CD4-positive, alpha-beta T cell treated with Interleukin-15 for 4 hours (primary cell): Measurements from ENCODE around the gene ZNF317.
A peak's percentile ranks its signal among the peaks of the same experiment; 100 is the strongest.
"Not testable (repeated sequence)": the region's sequence is repeated elsewhere in the genome, so short reads cannot be mapped to it uniquely, and the experiment has no call there.

Experiments used
- DNase-seq: peaks from one replicate; pipeline ENCODE4 v3.0.0-alpha.2; 2020; ENCODE audit warnings: low spot score

The ZNF317 gene

GRCh38 chr19:9175326-9175725 is 35.1 kb downstream of the ZNF317 start:
- no peak for DNase-seq

- no peak for DNase-seq
Observed at GRCh38 chr19:9178901-9179300, 38.7 kb downstream of the ZNF317 start, which contains the start of gene OR7D2. TSS of gene OR7D2 (plus strand) at chr19:9178979. CDS start at chr19:9185782, 6,803 bp downstream.

GRCh38 chr19:9183000-9183399 is 42.8 kb downstream of the ZNF317 start:
- DNase-seq = no peak

GRCh38 chr19:9187191-9187590 is 47.0 kb downstream of the ZNF317 start:
- DNase-seq = no peak

- no peak for DNase-seq
Observed at GRCh38 chr19:9189535-9189934, 49.3 kb downstream of the ZNF317 start.

- not testable (repeated sequence) for DNase-seq
Observed at GRCh38 chr19:9198044-9198443, 57.8 kb downstream of the ZNF317 start.

- DNase-seq = peak; percentile 64
Observed at GRCh38 chr19:9205501-9206113, 65.4 kb downstream of the ZNF317 start.
